ENCODE data around the gene KRTAP12-2.

DNA sequence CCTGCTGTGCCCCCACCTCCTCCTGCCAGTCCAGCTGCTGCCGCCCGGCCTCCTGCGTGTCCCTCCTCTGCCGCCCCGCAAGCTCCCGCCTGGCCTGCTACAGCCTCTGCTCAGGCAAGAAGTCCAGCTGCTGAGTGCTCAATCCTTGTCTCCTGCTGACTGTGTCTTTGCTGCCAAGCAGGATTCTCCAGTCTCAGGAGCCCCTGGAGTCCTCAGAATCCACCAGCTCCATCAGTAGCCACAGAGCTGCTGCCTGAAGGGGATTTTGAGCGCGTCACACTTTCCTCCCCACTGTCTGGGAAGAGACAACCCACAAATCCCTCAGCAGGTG lies 19.5 kb downstream of the KRTAP12-2 start:
- TF ChIP-seq CTCF (conservative IDR thresholded peaks at IDR 0.05; ENCODE audit: low read length) = no peak
- no peak for TF ChIP-seq EZH2phosphoT487 (IDR thresholded peaks at IDR 0.05; ENCODE audit: borderline replicate concordance)

Data from Loucy (cell line).